Bronchial epithelial cell (primary cell): ENCODE data around the gene SMIM28. TPM values are rescaled to one million over a fixed set of nuclear protein-coding genes. Genes with fewer than 3 reads are reported as not detected.
"Not testable (repeated sequence)": the region's sequence is repeated elsewhere in the genome, so short reads cannot be mapped to it uniquely, and the experiment has no call there.

Experiments used
- DNase-seq: peaks from one replicate; pipeline ENCODE4 v3.0.0-alpha.2; 2010; ENCODE audit warnings: low read depth
- FAIRE-seq: peaks from 2 replicates; lab custom pipeline; 2011; peaks lifted over from hg19 to GRCh38; lab: Jason Lieb, UNC
- H3K27me3 ChIP-seq: 2 replicates; pipeline ENCODE4 v1.5.1; 2011; ENCODE audit warnings: low read length; ENCODE audit not compliant: control insufficient read depth, insufficient read depth
- H3K36me3 ChIP-seq: 2 replicates; pipeline ENCODE4 v1.5.1; 2011; ENCODE audit warnings: low read length; ENCODE audit not compliant: control insufficient read depth, insufficient read depth
- H3K4me3 ChIP-seq: 2 replicates; pipeline ENCODE4 v1.5.1; 2011; ENCODE audit warnings: mild to moderate bottlenecking, low read depth, low read length, control low read depth
- CTCF ChIP-seq: IDR thresholded peaks from 2 replicates; pipeline ENCODE4 v1.5.1; 2011; ENCODE audit warnings: mild to moderate bottlenecking, moderate library complexity, low read length, control low read depth, inconsistent platforms; ENCODE audit not compliant: insufficient read depth, severe bottlenecking
- total RNA-seq: library from RNA; depleted of rRNA; stranded (reverse); fragments of >200 nt; gene quantifications from 2 replicates; pipeline ENCODE4 v1.2.1, GENCODE V29; 2014

SMIM28 gene
- total RNA-seq, 1 donor from 2014 or later: not detected

GRCh38 chr6:138345565-138346285, 32.0 kb upstream of the SMIM28 start:
- TF ChIP-seq CTCF: no peak
- Histone ChIP-seq H3K27me3 (no peaks in the 10 kb centered on the region), H3K36me3 (no peaks in the 10 kb centered on the region), H3K4me3 (no peak overlapping the region)
- DNase-seq (no peak), FAIRE-seq (no peak)

- no peaks in the 10 kb centered on the region for H3K36me3 ChIP-seq
- peak; percentile 33 for DNase-seq
- TF ChIP-seq CTCF: no peak
- no peak overlapping the region for H3K4me3 ChIP-seq
- no peak for FAIRE-seq
- H3K27me3 ChIP-seq: no peaks in the 10 kb centered on the region
Observed at GRCh38 chr6:138346302-138347195, 31.2 kb upstream of the SMIM28 start.

GRCh38 chr6:138347864-138348263, 29.8 kb upstream of the SMIM28 start:
- Histone ChIP-seq H3K27me3 (no peaks in the 10 kb centered on the region), H3K36me3 (no peaks in the 10 kb centered on the region), H3K4me3 (no peak overlapping the region)
- FAIRE-seq (no peak), DNase-seq (no peak)
- TF ChIP-seq CTCF: no peak

GRCh38 chr6:138349891-138350290, 27.8 kb upstream of the SMIM28 start:
- H3K4me3 ChIP-seq: no peak overlapping the region
- H3K27me3 ChIP-seq: no peaks in the 10 kb centered on the region
- no peaks in the 10 kb centered on the region for H3K36me3 ChIP-seq
- no peak for TF ChIP-seq CTCF
- DNase-seq: no peak
- no peak for FAIRE-seq

- no peak for TF ChIP-seq CTCF
- no peaks in the 10 kb centered on the region for H3K27me3 ChIP-seq
- DNase-seq: no peak
- no peaks in the 10 kb centered on the region for H3K36me3 ChIP-seq
- no peak overlapping the region for H3K4me3 ChIP-seq
- FAIRE-seq: no peak
Observed at GRCh38 chr6:138357928-138358327, 19.8 kb upstream of the SMIM28 start.

GRCh38 chr6:138368684-138369083, 9.0 kb upstream of the SMIM28 start:
- H3K27me3 ChIP-seq, FAIRE-seq, H3K36me3 ChIP-seq, H3K4me3 ChIP-seq, DNase-seq: not testable (repeated sequence)
